IMR-90 (cell line): ENCODE data around the gene OSBPL2. TPM values are rescaled to one million over a fixed set of nuclear protein-coding genes. Genes with fewer than 3 reads are reported as not detected.

Source experiments
- ATAC-seq: fragments of 200-7000 bp; cut with Tn5 transposase; 2 replicates; pipeline ENCODE4 v1.9.1; 2020; ENCODE audit warnings: low read depth, mild to moderate bottlenecking, moderate library complexity
- BruUV-seq: library from RNA; stranded (reverse); fragments of 400-500 nt; replicated peaks from 2 replicates; lab custom pipeline; 2021; lab: Mats Ljungman, UMichigan
- CTCF ChIA-PET: fragments of 300-600 bp; formaldehyde crosslinking; extraction: SDS; loops from one replicate; lab custom pipeline; 2021; ENCODE audit warnings: antibody characterized with exemption; lab: Yijun Ruan, JAX
- POLR2A ChIA-PET: fragments of 300-600 bp; sonication (Branson Sonifier 250); formaldehyde crosslinking; loops from one replicate; lab custom pipeline; 2022; ENCODE audit warnings: antibody characterized with exemption; ENCODE audit not compliant: unreplicated experiment; lab: Charles Lee
- DNase-seq: peaks from one replicate; pipeline ENCODE4 v3.0.0; 2013
- H2AFZ ChIP-seq: replicated peaks from 2 replicates; pipeline ENCODE3; 2013; ENCODE audit warnings: low read length, mild to moderate bottlenecking; ENCODE audit not compliant: poor library complexity
- H2AK5ac ChIP-seq: 2 replicates; pipeline ENCODE4 v1.6.1; 2013; ENCODE audit warnings: low read depth, low read length, inconsistent platforms
- H2AK9ac ChIP-seq: replicated peaks from 2 replicates; pipeline ENCODE3; 2013; ENCODE audit warnings: mild to moderate bottlenecking, low read depth, low read length, moderate library complexity; ENCODE audit not compliant: poor library complexity
- H2BK120ac ChIP-seq: 2 replicates; pipeline ENCODE4 v1.6.1; 2013; ENCODE audit warnings: low read depth, low read length, inconsistent platforms
- H2BK15ac ChIP-seq: 3 replicates; pipeline ENCODE4 v1.6.1; 2013; ENCODE audit warnings: low read depth, low read length, inconsistent platforms
- H2BK20ac ChIP-seq: 2 replicates; pipeline ENCODE4 v1.6.1; 2013; ENCODE audit warnings: low read depth, mild to moderate bottlenecking, inconsistent platforms, low read length, moderate library complexity
- H2BK5ac ChIP-seq: 2 replicates; pipeline ENCODE4 v1.6.1; 2013; ENCODE audit warnings: mild to moderate bottlenecking, low read depth, low read length, inconsistent platforms; ENCODE audit not compliant: poor library complexity, severe bottlenecking
- H3K14ac ChIP-seq: replicated peaks from 2 replicates; pipeline ENCODE4 v1.6.1; 2013; ENCODE audit warnings: low read depth, low read length, inconsistent platforms
- H3K18ac ChIP-seq: 2 replicates; pipeline ENCODE4 v1.6.1; 2013; ENCODE audit warnings: low read depth, low read length, control low read depth
- H3K23ac ChIP-seq: 2 replicates; pipeline ENCODE4 v1.6.1; 2013; ENCODE audit warnings: low read depth, low read length, inconsistent platforms
- H3K27ac ChIP-seq: 2 replicates; pipeline ENCODE4 v1.5.1; 2013; ENCODE audit warnings: mild to moderate bottlenecking, control low read depth, low read length; ENCODE audit not compliant: insufficient read depth
- H3K27me3 ChIP-seq: 2 replicates; pipeline ENCODE4 v1.6.1; 2013; ENCODE audit warnings: low read length; ENCODE audit not compliant: control insufficient read depth, insufficient read depth
- H3K36me3 ChIP-seq: 2 replicates; pipeline ENCODE4 v1.6.1; 2013; ENCODE audit warnings: low read length, mixed read lengths; ENCODE audit not compliant: control insufficient read depth, insufficient read depth
- H3K4ac ChIP-seq: 2 replicates; pipeline ENCODE4 v1.6.1; 2013; ENCODE audit warnings: low read depth, low read length, inconsistent platforms
- H3K4me1 ChIP-seq: 2 replicates; pipeline ENCODE4 v1.6.1; 2013; ENCODE audit warnings: low read length, mixed read lengths; ENCODE audit not compliant: control insufficient read depth, insufficient read depth
- H3K4me2 ChIP-seq: 2 replicates; pipeline ENCODE4 v1.6.1; 2013; ENCODE audit warnings: low read depth, mild to moderate bottlenecking, control low read depth, low read length, moderate library complexity
- H3K4me3 ChIP-seq: 2 replicates; pipeline ENCODE4 v1.5.1; 2013; ENCODE audit warnings: low read depth, mild to moderate bottlenecking, control low read depth, low read length, moderate library complexity; ENCODE audit not compliant: insufficient read depth
- H3K56ac ChIP-seq: 2 replicates; pipeline ENCODE4 v1.6.1; 2013; ENCODE audit warnings: low read length, inconsistent platforms; ENCODE audit not compliant: insufficient read depth; ENCODE audit errors: extremely low read depth
- H3K79me1 ChIP-seq, 2 experiments: 2 replicates each; pipeline ENCODE4 v1.6.1; 2013; ENCODE audit warnings: low read length in 2 of 2, inconsistent platforms in 1 of 2, low read depth in 1 of 2
- H3K9ac ChIP-seq: 2 replicates; pipeline ENCODE4 v1.6.1; 2013; ENCODE audit warnings: low read depth, low read length, control low read depth
- H3K9me1 ChIP-seq: 2 replicates; pipeline ENCODE4 v1.6.1; 2013; ENCODE audit warnings: low read length, inconsistent platforms; ENCODE audit not compliant: insufficient read depth
- H3K9me3 ChIP-seq: 2 replicates; pipeline ENCODE4 v1.6.1; 2013; ENCODE audit warnings: low read length; ENCODE audit not compliant: control insufficient read depth, insufficient read depth
- H4K20me1 ChIP-seq: 2 replicates; pipeline ENCODE4 v1.6.1; 2013; ENCODE audit warnings: low read length, inconsistent platforms; ENCODE audit not compliant: insufficient read depth
- H4K5ac ChIP-seq: 2 replicates; pipeline ENCODE4 v1.6.1; 2013; ENCODE audit warnings: mild to moderate bottlenecking, low read depth, low read length, control low read depth
- H4K8ac ChIP-seq, 2 experiments: 2 replicates each; pipeline ENCODE4 v1.6.1; 2013; ENCODE audit warnings: low read depth in 2 of 2, low read length in 2 of 2, control low read depth in 1 of 2, inconsistent platforms in 1 of 2
- H4K91ac ChIP-seq: 2 replicates; pipeline ENCODE4 v1.6.1; 2013; ENCODE audit warnings: low read depth, low read length, inconsistent platforms; ENCODE audit not compliant: insufficient read depth
- CTCF ChIP-seq: conservative IDR thresholded peaks from 2 replicates; pipeline ENCODE4 v1.5.1; 2012; ENCODE audit warnings: mild to moderate bottlenecking, low read depth, low read length, improper control_type of control experiment
- ELK1 ChIP-seq: fragments of 150-350 bp; IDR thresholded peaks from 2 replicates; pipeline ENCODE4 v1.6.1; 2016; ENCODE audit warnings: low read depth, mild to moderate bottlenecking, low read length, moderate library complexity, borderline replicate concordance
- MAZ ChIP-seq: IDR thresholded peaks from 2 replicates; pipeline ENCODE4 v1.6.1; 2012; ENCODE audit warnings: low read depth, mild to moderate bottlenecking, low read length, improper control_type of control experiment, moderate library complexity, borderline replicate concordance
- MXI1 ChIP-seq: IDR thresholded peaks from 2 replicates; pipeline ENCODE4 v1.6.1; 2012; ENCODE audit warnings: low read depth, mild to moderate bottlenecking, low read length, moderate library complexity, borderline replicate concordance
- POLR2A ChIP-seq: IDR thresholded peaks from 2 replicates; pipeline ENCODE4 v1.6.1; 2012; ENCODE audit warnings: mild to moderate bottlenecking, low read depth, low read length
- RAD21 ChIP-seq: IDR thresholded peaks from 2 replicates; pipeline ENCODE4 v1.6.1; 2012; ENCODE audit warnings: low read length, improper control_type of control experiment
- RCOR1 ChIP-seq: IDR thresholded peaks from 2 replicates; pipeline ENCODE4 v1.6.1; 2012; ENCODE audit warnings: mild to moderate bottlenecking, low read length, improper control_type of control experiment; ENCODE audit not compliant: insufficient replicate concordance
- USF2 ChIP-seq: fragments of 150-350 bp; IDR thresholded peaks from 2 replicates; pipeline ENCODE4 v1.6.1; 2017; ENCODE audit warnings: mild to moderate bottlenecking, antibody characterized with exemption, low read length, low read depth
- WGBS, 2 experiments: methylation state at CpG; one replicate each; pipeline versions ENCODE4 v1.1.5 to v1.1.7; 2013; ENCODE audit warnings: missing lambda C conversion rate in 2 of 2; ENCODE audit not compliant: insufficient read length in 1 of 2; ENCODE audit errors: extremely low coverage in 2 of 2; 5-methylcytosine and 5-hydroxymethylcytosine counted together
- dilution Hi-C: fragments of 300-500 bp; cut with HindIII; formaldehyde crosslinking; loops from one replicate; pipeline ENCODE4 v1.14.3; 2018; ENCODE audit warnings: low sequenced_read_pairs; ENCODE audit not compliant: unreplicated experiment
- in situ Hi-C: fragments of 300-500 bp; cut with MboI; formaldehyde crosslinking; loops from 3 replicates; pipeline ENCODE4 v1.14.3; 2019; ENCODE audit warnings: low sequenced_read_pairs, inconsistent platforms, mixed read lengths
- intact Hi-C: fragments of 100-400 bp; cut with micrococcal nuclease; formaldehyde crosslinking; loops from 2 replicates; pipeline ENCODE4 v1.10.0; 2022
- polyA plus RNA-seq, 3 experiments: library from polyadenylated mRNA; depleted of rRNA; stranded (reverse); fragments of >200 nt; gene quantifications; 2 replicates each; pipeline ENCODE4 v1.2.3, GENCODE V29; 2012; ENCODE audit warnings: low replicate concordance in 1 of 3
- total RNA-seq: library from RNA; depleted of rRNA; stranded (reverse); fragments of >200 nt; gene quantifications from 2 replicates; pipeline ENCODE4 v1.2.3, GENCODE V29; 2012

OSBPL2 gene
- total and polyA plus RNA-seq, 2 of the 4 experiments (the other 2 are of a cell fraction): 19.3 to 27.6 TPM

DNA sequence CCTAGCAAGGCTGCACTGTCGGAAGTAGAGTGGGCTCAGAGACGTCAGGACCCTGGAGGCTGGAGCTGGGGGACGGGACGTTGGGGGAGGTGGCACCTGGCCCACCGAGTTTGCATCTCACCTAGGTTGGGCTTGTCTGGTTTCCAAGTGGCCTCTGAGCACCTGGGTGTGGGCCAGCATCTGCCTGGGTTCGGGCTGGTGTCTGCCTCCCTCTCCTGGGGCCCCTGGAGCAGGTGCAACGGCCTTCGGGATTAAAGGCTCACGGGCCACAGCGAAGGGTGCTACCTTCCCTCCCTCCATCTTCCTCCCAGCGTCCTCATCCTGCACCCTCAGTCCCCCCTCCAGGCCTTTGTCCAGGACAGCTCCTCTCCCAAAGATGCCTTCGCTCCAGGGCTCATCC lies 24.3 kb upstream of the OSBPL2 start:
- no peak overlapping the region for H2BK15ac ChIP-seq
- H3K4me2 ChIP-seq: no peak overlapping the region
- TF ChIP-seq USF2 (no peak), MAZ (no peak), RCOR1 (no peak), MXI1 (no peak), RAD21 (no peak), ELK1 (no peak), POLR2A (no peak), CTCF (no peak)
- CTCF ChIA-PET: no interaction called here
- H3K4me3 ChIP-seq: no peak overlapping the region
- dilution Hi-C loops: no loop called here
- H3K9ac ChIP-seq: no peak overlapping the region
- no peaks in the 10 kb centered on the region for H3K36me3 ChIP-seq
- peaks cover 58% of the 10 kb centered on the region for H3K27me3 ChIP-seq
- DNase-seq (no peak), ATAC-seq (no peak)
- H3K18ac ChIP-seq: no peak overlapping the region
- no peaks in the 10 kb centered on the region for H3K79me1 ChIP-seq
- BruUV-seq: no TSS peak
- no peaks in the 10 kb centered on the region for H3K9me1 ChIP-seq
- H3K27ac ChIP-seq: no peak overlapping the region
- no peak overlapping the region for H2AK9ac ChIP-seq
- H2AK5ac ChIP-seq: no peak overlapping the region
- H3K4ac ChIP-seq: no peak overlapping the region
- H2BK20ac ChIP-seq: no peak overlapping the region
- no peak overlapping the region for H2BK120ac ChIP-seq
- no peak overlapping the region for H2BK5ac ChIP-seq
- in situ Hi-C loops: no loop called here
- no peak overlapping the region for H4K8ac ChIP-seq
- H3K4me1 ChIP-seq: no peaks in the 10 kb centered on the region
- H3K23ac ChIP-seq: no peak overlapping the region
- H3K56ac ChIP-seq: no peak overlapping the region
- no peak overlapping the region for H4K91ac ChIP-seq
- no peak overlapping the region for H2AFZ ChIP-seq
- POLR2A ChIA-PET: no interaction called here
- no peak overlapping the region for H4K5ac ChIP-seq
- peaks cover 4% of the 10 kb centered on the region for H4K20me1 ChIP-seq
- no peak overlapping the region for H3K14ac ChIP-seq
- intact Hi-C loops: no loop called here
- WGBS, 2 experiments: 21% methylated on average over 3 of the region's 12 CpGs; no CpG with 5 or more reads in 1 of the 2 experiments
- H3K9me3 ChIP-seq: no peaks in the 10 kb centered on the region
